ENCODE results near the gene RASSF7.

DNA sequence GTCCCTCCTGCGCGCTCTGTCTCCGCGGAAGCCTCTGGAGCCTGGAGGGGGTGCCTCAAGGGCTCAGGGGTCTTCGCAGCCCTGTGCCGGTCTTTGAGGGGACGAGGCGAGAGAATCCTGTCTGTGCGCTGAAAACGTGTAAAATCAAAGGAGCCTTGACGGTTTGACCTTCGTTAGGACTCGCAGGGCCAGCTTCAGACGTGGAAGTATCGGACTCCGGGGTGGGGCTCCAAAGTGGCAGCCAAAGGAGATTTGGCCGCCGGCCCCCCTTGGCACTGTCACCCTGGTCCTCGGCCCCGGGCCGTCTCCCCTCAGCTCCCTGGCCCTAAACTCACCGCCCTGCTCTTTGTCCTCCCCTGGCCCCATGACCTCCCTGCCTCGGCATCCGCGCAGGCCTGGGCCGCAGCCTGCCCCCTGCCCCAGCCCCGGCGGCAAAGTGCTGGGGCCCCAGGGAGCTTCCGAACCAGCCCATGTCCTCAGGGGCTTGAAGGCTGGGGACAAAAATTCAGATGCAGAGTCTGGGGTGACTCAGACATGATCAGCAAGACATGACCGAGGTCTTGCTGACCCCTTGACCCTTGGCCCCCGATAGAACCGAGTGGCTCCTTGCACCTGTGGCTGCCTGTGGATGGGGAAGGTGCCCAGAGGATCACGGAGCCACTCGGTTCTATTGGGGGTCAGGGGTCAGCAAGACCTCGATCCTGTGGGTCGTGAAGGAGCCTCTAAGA is 8.6 kb downstream of the RASSF7 start:
- no peak for TF ChIP-seq EZH2phosphoT487 (IDR thresholded peaks at IDR 0.05)
- TF ChIP-seq, protein P1, sequence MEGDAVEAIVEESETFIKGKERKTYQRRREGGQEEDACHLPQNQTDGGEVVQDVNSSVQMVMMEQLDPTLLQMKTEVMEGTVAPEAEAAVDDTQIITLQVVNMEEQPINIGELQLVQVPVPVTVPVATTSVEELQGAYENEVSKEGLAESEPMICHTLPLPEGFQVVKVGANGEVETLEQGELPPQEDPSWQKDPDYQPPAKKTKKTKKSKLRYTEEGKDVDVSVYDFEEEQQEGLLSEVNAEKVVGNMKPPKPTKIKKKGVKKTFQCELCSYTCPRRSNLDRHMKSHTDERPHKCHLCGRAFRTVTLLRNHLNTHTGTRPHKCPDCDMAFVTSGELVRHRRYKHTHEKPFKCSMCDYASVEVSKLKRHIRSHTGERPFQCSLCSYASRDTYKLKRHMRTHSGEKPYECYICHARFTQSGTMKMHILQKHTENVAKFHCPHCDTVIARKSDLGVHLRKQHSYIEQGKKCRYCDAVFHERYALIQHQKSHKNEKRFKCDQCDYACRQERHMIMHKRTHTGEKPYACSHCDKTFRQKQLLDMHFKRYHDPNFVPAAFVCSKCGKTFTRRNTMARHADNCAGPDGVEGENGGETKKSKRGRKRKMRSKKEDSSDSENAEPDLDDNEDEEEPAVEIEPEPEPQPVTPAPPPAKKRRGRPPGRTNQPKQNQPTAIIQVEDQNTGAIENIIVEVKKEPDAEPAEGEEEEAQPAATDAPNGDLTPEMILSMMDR (IDR thresholded peaks at IDR 0.05): no peak
